ENCODE measurements around the gene FGF23.

DNA sequence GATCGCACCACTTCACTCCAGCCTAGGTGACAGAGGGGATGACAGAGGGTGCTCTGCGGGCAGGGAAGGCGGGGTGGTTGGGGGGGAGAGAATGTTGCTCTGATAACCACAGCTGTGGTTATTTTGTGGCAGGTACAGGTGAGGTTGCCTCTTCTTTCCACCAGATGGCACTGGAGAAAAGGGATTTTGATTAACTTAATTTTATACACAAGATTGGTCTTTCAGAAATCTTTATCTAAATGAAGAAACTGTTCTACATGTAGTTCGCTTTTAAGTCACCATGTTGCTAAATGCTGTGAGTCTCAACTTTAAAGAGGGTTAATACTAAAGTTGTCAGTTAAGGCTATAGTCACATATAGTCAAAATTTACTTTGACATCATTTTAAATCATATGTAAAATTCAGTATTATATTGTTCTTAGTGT, 25.7 kb downstream of the FGF23 start:
- TF ChIP-seq, protein P1, sequence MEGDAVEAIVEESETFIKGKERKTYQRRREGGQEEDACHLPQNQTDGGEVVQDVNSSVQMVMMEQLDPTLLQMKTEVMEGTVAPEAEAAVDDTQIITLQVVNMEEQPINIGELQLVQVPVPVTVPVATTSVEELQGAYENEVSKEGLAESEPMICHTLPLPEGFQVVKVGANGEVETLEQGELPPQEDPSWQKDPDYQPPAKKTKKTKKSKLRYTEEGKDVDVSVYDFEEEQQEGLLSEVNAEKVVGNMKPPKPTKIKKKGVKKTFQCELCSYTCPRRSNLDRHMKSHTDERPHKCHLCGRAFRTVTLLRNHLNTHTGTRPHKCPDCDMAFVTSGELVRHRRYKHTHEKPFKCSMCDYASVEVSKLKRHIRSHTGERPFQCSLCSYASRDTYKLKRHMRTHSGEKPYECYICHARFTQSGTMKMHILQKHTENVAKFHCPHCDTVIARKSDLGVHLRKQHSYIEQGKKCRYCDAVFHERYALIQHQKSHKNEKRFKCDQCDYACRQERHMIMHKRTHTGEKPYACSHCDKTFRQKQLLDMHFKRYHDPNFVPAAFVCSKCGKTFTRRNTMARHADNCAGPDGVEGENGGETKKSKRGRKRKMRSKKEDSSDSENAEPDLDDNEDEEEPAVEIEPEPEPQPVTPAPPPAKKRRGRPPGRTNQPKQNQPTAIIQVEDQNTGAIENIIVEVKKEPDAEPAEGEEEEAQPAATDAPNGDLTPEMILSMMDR (IDR thresholded peaks at IDR 0.05) = peak; percentile 21 to 59 (median 52)
- no peak for TF ChIP-seq POLR2A (IDR thresholded peaks at IDR 0.05)
